Glomerular endothelial cell (primary cell): ENCODE data around the gene EXD3. TPM values are rescaled to one million over a fixed set of nuclear protein-coding genes. Genes with fewer than 3 reads are reported as not detected.
"Not testable (repeated sequence)": the region's sequence is repeated elsewhere in the genome, so short reads cannot be mapped to it uniquely, and the experiment has no call there.

Experiments used
- DNase-seq: peaks from one replicate; pipeline ENCODE4 v3.0.0-alpha.2; 2011; ENCODE audit warnings: low read depth, low spot score; ENCODE audit errors: extremely low read depth
- total RNA-seq: library from RNA; depleted of rRNA; stranded (reverse); fragments of >200 nt; gene quantifications from 2 replicates; pipeline ENCODE4 v1.2.3, GENCODE V29; 2015

Gene EXD3
- total RNA-seq, 1 donor from 2014 or later = 32.6 TPM

- no peak for DNase-seq
Observed at GRCh38 chr9:137459601-137460362, 36.8 kb upstream of the EXD3 start.

GRCh38 chr9:137459152-137459600 lies 36.2 kb upstream of the EXD3 start, which contains the start of gene NSMF:
Gene NSMF (minus strand): TSS chr9:137459334. CDS start chr9:137459102, 232 bp downstream.
- DNase-seq = no peak

- DNase-seq = no peak
Observed at GRCh38 chr9:137458194-137459151, 35.5 kb upstream of the EXD3 start.

GRCh38 chr9:137457406-137458193 lies 34.6 kb upstream of the EXD3 start:
- no peak for DNase-seq

GRCh38 chr9:137456864-137457405 lies 34.0 kb upstream of the EXD3 start:
- DNase-seq = no peak

- DNase-seq = no peak
Observed at GRCh38 chr9:137456061-137456863, 33.3 kb upstream of the EXD3 start.

- DNase-seq = no peak
Observed at GRCh38 chr9:137455359-137455991, 32.5 kb upstream of the EXD3 start.

- no peak for DNase-seq
Observed at GRCh38 chr9:137454597-137455358, 31.8 kb upstream of the EXD3 start.

- no peak for DNase-seq
Observed at GRCh38 chr9:137454145-137454596, 31.2 kb upstream of the EXD3 start.

GRCh38 chr9:137453643-137454081 lies 30.7 kb upstream of the EXD3 start:
- DNase-seq = no peak

- no peak for DNase-seq
Observed at GRCh38 chr9:137452761-137453642, 30.0 kb upstream of the EXD3 start.

GRCh38 chr9:137452006-137452760 lies 29.2 kb upstream of the EXD3 start:
- no peak for DNase-seq

GRCh38 chr9:137451264-137452005 lies 28.5 kb upstream of the EXD3 start:
- not testable (repeated sequence) for DNase-seq

- not testable (repeated sequence) for DNase-seq
Observed at GRCh38 chr9:137450539-137451222, 27.7 kb upstream of the EXD3 start.

GRCh38 chr9:137449931-137450538 lies 27.1 kb upstream of the EXD3 start:
- DNase-seq = no peak
